GM12874 (cell line): ENCODE measurements around the gene KCNA10.

ENCODE experiments used
- CTCF ChIP-seq: IDR thresholded peaks from 2 replicates; pipeline ENCODE4 v1.5.1; 2011; ENCODE audit warnings: low read depth, mild to moderate bottlenecking, control low read depth, low read length, moderate library complexity; ENCODE audit not compliant: insufficient read depth

Gene KCNA10

GRCh38 chr1:110483308-110483685, 35.7 kb downstream of the KCNA10 start:
- no peak for TF ChIP-seq CTCF

- no peak for TF ChIP-seq CTCF
Measured at GRCh38 chr1:110482662-110483307, 36.2 kb downstream of the KCNA10 start.

- no peak for TF ChIP-seq CTCF
Measured at GRCh38 chr1:110481968-110482623, 36.9 kb downstream of the KCNA10 start.

GRCh38 chr1:110480356-110481096, 38.4 kb downstream of the KCNA10 start:
- no peak for TF ChIP-seq CTCF

- no peak for TF ChIP-seq CTCF
Measured at GRCh38 chr1:110478886-110479285, 40.1 kb downstream of the KCNA10 start.

GRCh38 chr1:110477967-110478640, 40.9 kb downstream of the KCNA10 start:
- no peak for TF ChIP-seq CTCF

GRCh38 chr1:110477445-110477957, 41.5 kb downstream of the KCNA10 start:
- TF ChIP-seq CTCF, result peak; percentile 25; the same call in 1 of the 2 replicates
